IgD-negative memory B cell (primary cell): Measurements from ENCODE around the gene FBXL12. TPM values are rescaled to one million over a fixed set of nuclear protein-coding genes. Genes with fewer than 3 reads are reported as not detected.
"Not testable (repeated sequence)": the region's sequence is repeated elsewhere in the genome, so short reads cannot be mapped to it uniquely, and the experiment has no call there.

ENCODE experiments used
- H3K27ac Mint-ChIP-seq, 3 donors: one replicate each; pipeline ENCODE4 v1.8.0; 2020 to 2022; ENCODE audit warnings: mild to moderate bottlenecking in 3 of 3, mixed read lengths in 3 of 3, moderate library complexity in 1 of 3
- H3K27me3 Mint-ChIP-seq: one replicate; pipeline ENCODE4 v1.8.0; 2021; ENCODE audit warnings: mixed read lengths
- H3K36me3 Mint-ChIP-seq: one replicate; pipeline ENCODE4 v1.8.0; 2020; ENCODE audit warnings: mild to moderate bottlenecking, mixed read lengths
- H3K4me1 Mint-ChIP-seq, 3 donors: one replicate each; pipeline ENCODE4 v1.8.0; 2020 to 2022; ENCODE audit warnings: mixed read lengths in 3 of 3, mild to moderate bottlenecking in 1 of 3
- H3K4me3 Mint-ChIP-seq, 4 donors: one replicate each; pipeline ENCODE4 v1.8.0; 2020 to 2022; ENCODE audit warnings: mild to moderate bottlenecking in 4 of 4, mixed read lengths in 4 of 4, moderate library complexity in 3 of 4
- H3K9me3 Mint-ChIP-seq, 3 donors: one replicate each; pipeline ENCODE4 v1.8.0; 2020 to 2021; ENCODE audit warnings: mixed read lengths in 3 of 3, mild to moderate bottlenecking in 1 of 3
- polyA plus RNA-seq: library from polyadenylated mRNA; unstranded; fragments of 300-500 nt; fragmentation: Illumina TruSeq; gene quantifications from one replicate; pipeline ENCODE4 v1.2.3, GENCODE V29; 2021

FBXL12 gene
- polyA plus RNA-seq, 1 donor from 2014 or later: 10.4 TPM

DNA sequence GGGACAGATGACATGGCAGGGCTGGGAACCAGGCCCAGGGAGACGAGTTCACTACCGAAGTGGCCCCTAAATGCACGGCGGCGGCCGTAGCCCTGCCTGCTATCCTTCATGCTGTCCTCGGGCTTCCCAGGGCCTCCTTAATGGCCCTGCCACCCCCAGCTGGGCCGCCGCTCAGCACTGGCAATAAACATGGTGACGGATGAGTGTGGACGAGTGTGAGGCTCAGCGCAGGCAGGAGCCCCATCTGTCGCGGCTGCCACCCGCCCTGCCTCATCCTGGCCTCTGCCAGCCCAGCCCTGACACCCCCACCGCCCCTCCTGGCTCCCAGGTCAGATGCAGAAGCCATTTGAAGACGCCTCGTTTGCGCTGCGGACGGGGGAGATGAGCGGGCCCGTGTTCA is 29.9 kb upstream of the FBXL12 start:
- peaks cover 3% of the 10 kb centered on the region for H3K36me3 Mint-ChIP-seq
- peaks cover 0 to 1% (median 0%) of the 10 kb centered on the region in 3 donors for H3K4me1 Mint-ChIP-seq
- H3K27ac Mint-ChIP-seq: no peak overlapping the region
- no peak overlapping the region for H3K4me3 Mint-ChIP-seq
- no peaks in the 10 kb centered on the region for H3K9me3 Mint-ChIP-seq
- H3K27me3 Mint-ChIP-seq: no peaks in the 10 kb centered on the region

DNA sequence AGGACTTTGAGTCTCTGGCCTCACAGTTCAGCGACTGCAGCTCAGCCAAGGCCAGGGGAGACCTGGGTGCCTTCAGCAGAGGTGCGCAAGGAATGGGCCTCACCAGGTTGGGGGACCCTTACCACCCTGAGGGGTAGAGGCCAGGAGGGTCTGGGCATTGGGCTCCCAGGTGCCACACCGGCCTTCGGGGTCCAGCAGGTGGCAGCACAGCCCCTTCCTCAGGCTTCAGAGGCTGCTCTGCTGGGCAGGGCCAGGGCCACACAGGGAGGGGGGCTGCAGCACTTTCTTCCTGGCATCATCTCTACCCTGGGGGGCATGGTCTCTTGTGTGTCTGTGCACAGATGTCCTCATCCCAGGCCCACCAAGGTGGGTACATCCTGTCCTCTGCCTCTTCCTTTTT is 29.2 kb upstream of the FBXL12 start:
- Mint-ChIP-seq H3K36me3 (peaks cover 3% of the 10 kb centered on the region), H3K4me3 (no peak overlapping the region), H3K4me1 (peaks cover 0 to 3% (median 1%) of the 10 kb centered on the region in 3 donors), H3K27ac (no peak overlapping the region), H3K27me3 (no peaks in the 10 kb centered on the region), H3K9me3 (no peaks in the 10 kb centered on the region)

DNA sequence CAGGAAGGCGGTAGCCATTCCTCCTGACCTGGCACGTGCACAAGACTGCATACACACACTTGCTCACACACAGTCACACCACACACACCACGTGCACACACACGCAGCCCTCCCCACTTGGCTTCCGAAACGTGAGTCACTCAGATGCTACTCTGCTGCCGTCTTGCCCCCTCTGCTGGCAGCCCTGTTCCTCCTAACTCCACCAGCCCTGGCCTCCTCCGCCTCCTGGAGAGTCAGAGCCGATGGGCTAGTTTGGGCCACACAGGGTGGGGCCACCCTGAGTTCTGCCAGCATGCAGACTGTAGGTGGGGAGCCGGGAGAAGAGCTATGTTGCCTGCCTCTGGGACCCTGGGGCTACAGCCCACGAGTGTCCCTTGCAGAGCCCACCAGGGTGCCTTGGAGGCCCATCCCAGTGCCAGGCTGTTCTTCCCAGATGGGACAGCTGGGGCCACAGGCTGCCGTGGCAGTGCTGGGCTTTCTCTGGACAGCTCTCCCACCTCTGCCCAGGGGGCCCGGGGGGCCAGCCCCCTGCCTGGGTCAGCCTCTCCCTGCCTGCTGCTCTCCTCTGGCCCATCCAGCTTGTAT is 28.3 kb upstream of the FBXL12 start:
- no peak overlapping the region for H3K27ac Mint-ChIP-seq
- H3K27me3 Mint-ChIP-seq: no peaks in the 10 kb centered on the region
- H3K4me3 Mint-ChIP-seq: no peak overlapping the region
- H3K9me3 Mint-ChIP-seq: no peaks in the 10 kb centered on the region
- no peaks in the 10 kb centered on the region for H3K36me3 Mint-ChIP-seq
- peaks cover 0 to 3% (median 1%) of the 10 kb centered on the region in 3 donors for H3K4me1 Mint-ChIP-seq

DNA sequence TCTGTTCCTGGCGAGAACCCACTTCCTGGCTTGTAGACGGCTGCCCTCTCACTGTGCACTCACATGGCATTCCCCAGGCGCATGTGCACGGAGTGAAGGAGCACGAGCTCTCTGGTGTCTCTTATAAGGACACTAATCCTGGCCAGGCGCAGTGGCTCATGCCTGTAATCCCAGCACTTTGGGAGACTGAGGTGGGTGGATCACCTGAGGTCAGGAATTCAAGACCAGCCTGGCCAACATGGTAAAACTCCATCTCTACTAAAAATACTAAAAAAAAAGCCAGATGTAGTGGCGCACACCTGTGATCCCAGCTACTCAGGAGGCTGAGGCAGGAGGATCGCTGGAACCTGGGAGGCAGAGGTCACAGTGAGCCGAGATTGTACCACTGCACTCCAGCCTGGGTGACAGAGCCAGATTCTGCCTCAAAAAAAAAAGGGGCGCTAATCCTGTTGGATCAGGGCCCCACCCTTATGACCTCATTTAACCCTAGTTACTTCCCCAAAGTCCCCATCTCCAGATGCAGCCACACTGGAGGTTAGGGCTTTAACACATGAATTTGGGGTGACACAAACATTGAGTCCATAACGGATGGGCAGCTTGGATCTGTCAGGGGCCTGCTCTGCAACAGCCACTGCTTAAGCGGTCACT is 24.9 kb upstream of the FBXL12 start:
- not testable (repeated sequence) for H3K27ac Mint-ChIP-seq, H3K4me1 Mint-ChIP-seq, H3K36me3 Mint-ChIP-seq, H3K9me3 Mint-ChIP-seq, H3K27me3 Mint-ChIP-seq, H3K4me3 Mint-ChIP-seq

DNA sequence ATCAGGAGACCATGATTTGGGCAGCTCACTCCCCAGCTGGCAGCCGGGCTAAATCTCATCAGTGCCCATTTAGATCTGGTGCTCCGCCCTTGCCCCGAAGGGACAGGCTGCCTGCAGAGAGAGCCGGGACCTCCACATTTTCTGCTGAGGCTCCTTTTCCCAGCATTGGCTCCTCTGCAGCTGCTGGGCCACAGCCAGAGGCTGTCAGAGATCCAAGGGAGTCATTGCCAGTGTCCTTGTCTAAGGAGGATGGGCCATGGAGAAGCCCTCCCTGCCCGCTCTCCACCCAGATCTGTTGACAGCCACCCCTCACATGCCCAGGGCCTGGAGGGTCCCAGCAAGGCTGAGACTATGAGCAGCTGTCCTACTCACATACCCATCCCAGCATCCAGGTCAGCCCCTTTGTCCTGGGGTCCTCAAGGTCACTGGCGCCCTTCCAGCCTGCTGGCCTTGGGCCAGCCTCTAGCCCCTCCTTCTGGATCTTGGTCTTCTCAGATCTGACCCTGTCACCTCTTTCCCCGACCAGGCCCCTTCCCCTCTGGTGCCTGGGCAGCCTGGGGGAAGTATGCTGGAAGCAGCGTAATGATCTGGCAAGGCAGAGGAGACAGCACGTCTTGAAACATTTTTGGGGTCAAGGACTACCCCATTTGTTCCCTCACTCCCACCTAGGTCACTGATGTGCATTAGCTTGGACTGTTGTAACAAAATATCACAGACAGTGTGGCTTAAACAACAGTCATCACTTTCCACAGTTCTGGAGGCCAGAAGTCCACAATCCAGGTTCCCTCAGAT is 24.2 kb upstream of the FBXL12 start:
- Mint-ChIP-seq H3K9me3 (peaks cover 0 to 3% (median 0%) of the 10 kb centered on the region in 3 donors), H3K27me3 (no peaks in the 10 kb centered on the region), H3K4me1 (peaks cover 0 to 3% (median 1%) of the 10 kb centered on the region in 3 donors), H3K4me3 (no peak overlapping the region), H3K27ac (no peak overlapping the region), H3K36me3 (peaks cover 6% of the 10 kb centered on the region)

DNA sequence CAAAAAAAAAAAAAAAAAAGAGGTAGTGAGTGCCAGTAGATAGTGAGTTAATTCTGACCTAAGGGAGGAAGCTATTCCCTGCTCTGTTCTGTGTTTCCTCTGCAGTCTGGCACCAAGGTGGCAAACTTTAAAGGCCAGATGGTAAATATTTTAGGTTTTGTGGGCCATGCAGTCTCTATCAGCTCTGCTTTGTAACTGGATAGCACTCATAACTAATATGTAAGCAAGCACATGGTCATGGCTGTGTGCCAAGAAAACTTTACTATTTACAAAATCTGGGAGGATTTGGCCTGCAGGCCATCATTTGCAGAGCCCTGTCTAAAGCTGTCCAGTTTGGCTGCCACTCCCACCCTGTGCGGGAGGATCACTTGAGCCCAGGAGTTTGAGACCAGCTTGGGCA is 20.5 kb upstream of the FBXL12 start:
- Mint-ChIP-seq H3K36me3 (peaks cover 8% of the 10 kb centered on the region), H3K4me3 (no peak overlapping the region), H3K27ac (no peak overlapping the region), H3K4me1 (peaks cover 4 to 14% (median 12%) of the 10 kb centered on the region in 3 donors), H3K27me3 (no peaks in the 10 kb centered on the region), H3K9me3 (peaks cover 0 to 3% (median 0%) of the 10 kb centered on the region in 3 donors)

DNA sequence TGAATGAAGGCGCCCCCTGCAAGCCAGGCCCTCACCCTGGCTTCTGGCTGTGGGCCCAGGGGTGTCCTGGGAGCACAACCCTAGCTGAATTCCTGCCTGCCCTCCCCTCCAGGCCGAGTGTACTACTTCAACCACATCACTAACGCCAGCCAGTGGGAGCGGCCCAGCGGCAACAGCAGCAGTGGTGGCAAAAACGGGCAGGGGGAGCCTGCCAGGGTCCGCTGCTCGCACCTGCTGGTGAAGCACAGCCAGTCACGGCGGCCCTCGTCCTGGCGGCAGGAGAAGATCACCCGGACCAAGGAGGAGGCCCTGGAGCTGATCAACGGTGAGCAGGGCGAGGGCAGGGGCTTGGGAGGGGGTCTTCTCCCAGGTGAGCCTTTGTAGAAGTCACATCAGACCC is 19.4 kb upstream of the FBXL12 start:
- peaks cover 8% of the 10 kb centered on the region for H3K36me3 Mint-ChIP-seq

DNA sequence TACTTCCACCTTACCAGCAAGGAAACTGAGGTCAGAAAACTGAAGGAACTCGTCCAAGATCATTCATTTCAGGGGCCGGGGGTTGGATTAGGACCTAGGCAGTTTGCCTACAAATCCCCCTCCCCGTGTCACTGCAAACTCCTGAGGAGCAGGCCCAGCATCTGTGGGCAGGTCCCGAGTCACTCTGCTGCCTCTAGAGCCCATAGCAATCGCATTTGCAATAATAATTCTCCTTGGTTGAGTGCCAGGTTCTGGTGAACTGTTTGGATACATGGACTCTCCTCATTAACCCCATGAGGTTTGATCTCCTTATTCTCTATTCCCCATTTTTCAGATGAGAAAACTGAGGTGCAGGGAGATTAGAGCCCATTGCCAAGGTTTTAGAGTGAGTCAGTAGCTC is 17.1 kb upstream of the FBXL12 start:
- Mint-ChIP-seq H3K27ac (peak overlapping the region in 2 of 3 donors; percentile 56 to 59), H3K4me3 (peak overlapping the region; percentile 92 to 95 (median 94)), H3K9me3 (no peaks in the 10 kb centered on the region), H3K27me3 (no peaks in the 10 kb centered on the region), H3K4me1 (peaks cover 4 to 12% (median 11%) of the 10 kb centered on the region in 3 donors), H3K36me3 (peaks cover 10% of the 10 kb centered on the region)

More for the DNA sequence above, 19.4 kb upstream of the FBXL12 start:
- H3K9me3 Mint-ChIP-seq: peaks cover 0 to 3% (median 0%) of the 10 kb centered on the region in 3 donors
- peak overlapping the region in 2 of 4 donors; percentile 61 to 65 for H3K4me3 Mint-ChIP-seq
- peaks cover 4 to 13% (median 12%) of the 10 kb centered on the region in 3 donors for H3K4me1 Mint-ChIP-seq
- H3K27ac Mint-ChIP-seq: peak overlapping the region in 1 of 3 donors; percentile 65
- no peaks in the 10 kb centered on the region for H3K27me3 Mint-ChIP-seq

DNA sequence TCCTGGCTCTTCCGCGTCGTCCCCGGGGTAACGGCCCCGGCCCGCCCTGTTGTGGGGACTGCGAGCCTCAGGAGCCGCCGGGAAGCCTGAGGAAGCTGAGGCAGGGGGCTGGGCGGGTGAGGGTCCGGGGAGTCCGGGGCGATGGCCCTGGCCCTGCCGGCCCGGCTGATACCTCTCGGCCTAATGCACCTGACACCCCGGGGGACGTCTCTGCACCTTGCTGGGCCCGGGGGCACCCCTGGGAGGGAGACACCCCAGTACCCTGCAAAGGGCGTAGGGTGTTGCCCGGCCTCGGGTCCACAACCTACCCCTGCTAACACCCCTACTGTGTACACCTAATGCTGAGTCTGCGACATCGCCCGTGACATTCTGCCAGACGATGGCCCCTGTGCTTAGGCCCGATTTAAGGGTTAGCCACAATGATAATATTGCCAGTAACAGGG is 16.6 kb upstream of the FBXL12 start:
- H3K4me3 Mint-ChIP-seq: peak overlapping the region; percentile 92 to 97 (median 94)
- H3K4me1 Mint-ChIP-seq: peaks cover 4 to 12% (median 11%) of the 10 kb centered on the region in 3 donors
- no peaks in the 10 kb centered on the region for H3K27me3 Mint-ChIP-seq
- peak overlapping the region in 2 of 3 donors; percentile 35 to 98 for H3K27ac Mint-ChIP-seq
- no peaks in the 10 kb centered on the region for H3K9me3 Mint-ChIP-seq
- H3K36me3 Mint-ChIP-seq: peaks cover 10% of the 10 kb centered on the region

DNA sequence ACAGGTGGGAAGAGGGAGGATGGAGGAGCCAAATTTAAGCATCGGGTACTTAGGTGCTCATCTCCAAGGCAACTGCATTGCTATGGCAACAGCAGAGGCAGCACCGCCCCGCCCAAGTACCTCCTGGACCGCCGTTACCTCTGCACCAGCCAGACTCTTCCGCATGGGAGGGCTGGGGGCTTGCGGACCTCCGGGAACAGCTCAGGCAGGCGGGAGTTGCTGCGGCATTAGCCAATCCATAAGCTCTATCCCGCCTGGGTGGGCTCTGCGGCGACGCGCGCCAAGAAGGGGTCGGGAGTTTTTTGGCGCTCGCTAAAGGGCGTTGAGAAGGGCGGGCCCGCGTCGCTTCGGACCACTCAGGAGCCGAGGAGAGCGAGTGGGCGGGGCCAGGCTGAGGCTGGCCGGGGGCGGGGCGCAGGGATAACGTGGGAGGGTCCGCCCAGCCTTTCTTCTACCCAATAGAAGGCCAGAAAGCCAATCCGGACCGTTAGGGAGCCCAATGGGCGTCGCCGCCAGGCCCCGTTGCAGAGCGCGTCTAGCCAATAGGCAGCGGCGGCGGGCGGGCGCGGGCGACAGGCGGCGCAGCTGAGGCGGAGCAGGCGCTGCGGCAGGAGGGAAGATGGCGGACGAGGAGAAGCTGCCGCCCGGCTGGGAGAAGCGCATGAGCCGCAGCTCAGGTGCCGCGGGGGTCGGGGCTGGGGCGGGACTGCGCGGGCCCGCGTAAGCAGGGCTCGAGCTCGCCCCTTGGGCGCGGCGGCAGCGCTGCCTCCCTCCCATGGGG is 16.0 kb upstream of the FBXL12 start, which contains the start of gene PIN1:
PIN1 (plus strand) TSS at position 593 of the 781 bp plus-strand sequence; CDS start at position 620, 27 bp downstream.
- peaks cover 9% of the 10 kb centered on the region for H3K36me3 Mint-ChIP-seq
- peak within 1 kb of the TSS; percentile 93 to 99 (median 98) for H3K4me3 Mint-ChIP-seq
- peak within 1 kb of the TSS; percentile 67 to 98 (median 93) for H3K27ac Mint-ChIP-seq
- no peaks in the 10 kb centered on the region for H3K27me3 Mint-ChIP-seq
- H3K9me3 Mint-ChIP-seq: no peaks in the 10 kb centered on the region
- H3K4me1 Mint-ChIP-seq: peaks cover 4 to 15% (median 11%) of the 10 kb centered on the region in 3 donors

DNA sequence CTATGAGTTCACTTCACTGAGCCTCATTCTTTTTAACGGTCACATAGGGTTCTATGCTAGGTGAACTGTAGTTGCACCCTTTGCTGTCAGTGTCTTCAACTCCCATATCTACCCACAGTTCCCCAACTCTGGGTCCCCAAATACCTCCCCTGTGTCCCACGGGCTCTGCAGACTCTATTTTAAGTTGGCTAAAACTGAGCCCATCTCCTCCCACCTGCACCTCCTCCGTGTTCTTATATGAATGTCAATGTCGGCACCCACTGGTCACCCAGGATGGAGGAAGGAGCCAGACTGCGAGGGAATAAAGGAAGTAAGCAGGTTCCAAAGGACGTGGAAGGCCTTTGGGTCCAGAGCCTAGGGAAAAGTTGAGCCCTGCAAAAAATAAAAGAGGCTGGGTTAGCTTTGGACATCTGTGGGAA is 15.4 kb upstream of the FBXL12 start:
- Mint-ChIP-seq H3K4me1 (peaks cover 4 to 17% (median 11%) of the 10 kb centered on the region in 3 donors), H3K27me3 (no peaks in the 10 kb centered on the region), H3K27ac (peak overlapping the region; percentile 67 to 98 (median 93)), H3K9me3 (no peaks in the 10 kb centered on the region), H3K36me3 (peaks cover 9% of the 10 kb centered on the region), H3K4me3 (peak overlapping the region; percentile 28 to 98 (median 95))

DNA sequence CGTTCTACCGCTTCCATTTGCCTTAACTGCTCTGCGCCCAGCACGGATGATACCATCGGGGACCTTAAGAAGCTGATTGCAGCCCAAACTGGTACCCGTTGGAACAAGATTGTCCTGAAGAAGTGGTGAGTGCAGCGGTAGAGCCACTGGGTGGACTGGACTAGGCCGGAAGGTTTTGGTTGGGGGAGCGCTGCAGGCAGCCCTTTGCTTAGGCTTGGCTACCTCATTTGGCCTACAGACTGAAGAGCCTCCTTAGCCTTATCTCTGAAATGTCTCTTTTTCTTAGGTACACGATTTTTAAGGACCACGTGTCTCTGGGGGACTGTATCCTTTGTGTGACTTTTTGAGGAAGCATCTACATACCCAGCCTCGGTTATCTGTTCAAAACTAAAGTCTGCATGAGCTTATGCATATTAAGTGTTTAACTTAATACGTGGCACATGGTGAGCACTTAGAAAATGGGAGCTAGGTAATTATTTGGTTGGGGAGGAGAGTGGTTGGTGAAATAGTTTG is 9.7 kb upstream of the FBXL12 start:
- Mint-ChIP-seq H3K27ac (peak overlapping the region; percentile 41 to 93 (median 86)), H3K9me3 (no peaks in the 10 kb centered on the region), H3K27me3 (no peaks in the 10 kb centered on the region), H3K4me1 (peaks cover 18 to 21% (median 19%) of the 10 kb centered on the region in 3 donors), H3K36me3 (peaks cover 9% of the 10 kb centered on the region), H3K4me3 (peak overlapping the region; percentile 97 to 100 (median 99))

DNA sequence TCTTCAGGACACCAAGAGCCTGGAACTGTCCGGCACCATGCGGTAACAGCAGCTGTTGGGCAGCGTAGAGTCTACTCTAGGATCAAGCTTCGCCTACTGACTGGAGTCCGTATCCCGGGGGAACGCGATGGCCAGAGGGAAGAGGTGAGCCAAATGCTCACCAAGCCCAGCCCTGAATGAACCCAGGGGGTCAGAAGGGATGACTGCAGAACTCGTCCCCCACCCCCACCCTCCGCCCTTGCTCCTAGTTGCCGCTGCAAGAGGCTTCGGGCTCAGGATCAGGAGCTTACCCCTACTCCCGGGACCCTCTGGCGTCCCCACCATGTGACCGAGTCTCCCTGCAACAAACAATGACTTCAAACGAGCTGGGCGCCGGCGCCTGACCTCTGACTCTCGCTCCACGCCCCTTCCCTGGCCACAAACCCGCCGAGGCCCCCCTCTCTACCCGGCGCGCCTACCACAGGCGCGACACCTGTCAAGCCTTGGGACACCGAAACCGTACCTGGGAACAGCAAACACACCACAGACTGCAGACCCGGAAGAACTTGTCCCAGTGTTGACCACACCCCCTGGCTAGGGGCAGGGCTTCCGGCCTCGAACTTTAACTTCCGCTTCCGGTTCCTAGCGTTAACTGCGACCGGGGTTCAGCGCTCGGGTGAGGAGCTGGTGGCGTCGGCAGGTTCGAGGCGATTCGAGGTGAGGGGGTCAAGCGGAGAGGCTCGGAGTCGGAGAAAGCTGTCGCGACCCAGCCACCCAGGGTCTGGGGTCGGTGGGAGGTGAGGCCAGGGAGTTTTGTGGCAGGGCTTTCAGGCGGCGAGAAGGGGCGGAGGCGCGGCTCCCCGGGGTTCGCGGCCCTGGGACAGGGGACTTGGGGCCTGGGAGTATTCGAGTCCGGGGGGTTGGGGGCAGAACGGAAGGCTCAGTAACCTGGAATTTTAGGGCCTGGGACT is 8.7 kb upstream of the FBXL12 start, which contains the start of gene UBL5:
UBL5 (plus strand) TSS at position 630 of the 950 bp plus-strand sequence. CDS start 420 bp downstream, outside the sequence.
- Mint-ChIP-seq H3K9me3 (no peaks in the 10 kb centered on the region), H3K27ac (peak within 1 kb of the TSS; percentile 84 to 93 (median 86)), H3K36me3 (peaks cover 9% of the 10 kb centered on the region), H3K4me3 (peak within 1 kb of the TSS; percentile 97 to 100 (median 99)), H3K27me3 (no peaks in the 10 kb centered on the region), H3K4me1 (peaks cover 18 to 21% (median 19%) of the 10 kb centered on the region in 3 donors)
